HFFc6 (cell line): ENCODE results near the gene RRAGC. TPM values are rescaled to one million over a fixed set of nuclear protein-coding genes. Genes with fewer than 3 reads are reported as not detected.

Experiments used
- DNase-seq: peaks from one replicate; pipeline ENCODE4 v3.0.0-alpha.2; 2018
- H3K27ac Mint-ChIP-seq: 2 replicates; pipeline ENCODE4 v1.8.0; 2020; ENCODE audit warnings: mild to moderate bottlenecking, mixed read lengths
- H3K27me3 Mint-ChIP-seq: 2 replicates; pipeline ENCODE4 v1.8.0; 2021; ENCODE audit warnings: mild to moderate bottlenecking, moderate library complexity, mixed read lengths; ENCODE audit not compliant: insufficient read depth
- H3K36me3 Mint-ChIP-seq: 2 replicates; pipeline ENCODE4 v1.8.0; 2021; ENCODE audit warnings: low read depth, mixed read lengths
- H3K4me1 Mint-ChIP-seq: 2 replicates; pipeline ENCODE4 v1.8.0; 2020; ENCODE audit warnings: low read depth, mixed read lengths
- H3K4me3 Mint-ChIP-seq: 2 replicates; pipeline ENCODE4 v1.8.0; 2020; ENCODE audit warnings: mild to moderate bottlenecking, moderate library complexity, mixed read lengths
- H3K9me3 Mint-ChIP-seq: 2 replicates; pipeline ENCODE4 v1.8.0; 2020; ENCODE audit warnings: mild to moderate bottlenecking, mixed read lengths
- CTCF ChIP-seq: fragments of 200-600 bp; sonication (generic); IDR thresholded peaks from 2 replicates; pipeline ENCODE4 v1.5.0; 2021; ENCODE audit warnings: antibody characterized with exemption, mild to moderate bottlenecking
- total RNA-seq, 6 experiments: library from RNA; stranded (reverse); fragmentation: NEBNext Ultra II Directional; extraction: Animal tissue kit (Norgen Biotek cat#: 25700); gene quantifications; 2 replicates in 1 of 6; 3 replicates in 5 of 6; pipeline ENCODE4 v1.2.3, GENCODE V29; 2021

The RRAGC gene
- total RNA-seq, 6 experiments from 2014 or later, result 23.1 to 27.2 (median 26.2) TPM

- Mint-ChIP-seq H3K27ac (no peak overlapping the region), H3K9me3 (no peaks in the 10 kb centered on the region), H3K27me3 (peaks cover 37% of the 10 kb centered on the region), H3K4me3 (peak overlapping the region; percentile 75), H3K36me3 (no peaks in the 10 kb centered on the region), H3K4me1 (peaks cover 6% of the 10 kb centered on the region)
- TF ChIP-seq CTCF, result no peak
- DNase-seq, result no peak
Measured at GRCh38 chr1:38803647-38804046, 55.9 kb downstream of the RRAGC start.

DNA sequence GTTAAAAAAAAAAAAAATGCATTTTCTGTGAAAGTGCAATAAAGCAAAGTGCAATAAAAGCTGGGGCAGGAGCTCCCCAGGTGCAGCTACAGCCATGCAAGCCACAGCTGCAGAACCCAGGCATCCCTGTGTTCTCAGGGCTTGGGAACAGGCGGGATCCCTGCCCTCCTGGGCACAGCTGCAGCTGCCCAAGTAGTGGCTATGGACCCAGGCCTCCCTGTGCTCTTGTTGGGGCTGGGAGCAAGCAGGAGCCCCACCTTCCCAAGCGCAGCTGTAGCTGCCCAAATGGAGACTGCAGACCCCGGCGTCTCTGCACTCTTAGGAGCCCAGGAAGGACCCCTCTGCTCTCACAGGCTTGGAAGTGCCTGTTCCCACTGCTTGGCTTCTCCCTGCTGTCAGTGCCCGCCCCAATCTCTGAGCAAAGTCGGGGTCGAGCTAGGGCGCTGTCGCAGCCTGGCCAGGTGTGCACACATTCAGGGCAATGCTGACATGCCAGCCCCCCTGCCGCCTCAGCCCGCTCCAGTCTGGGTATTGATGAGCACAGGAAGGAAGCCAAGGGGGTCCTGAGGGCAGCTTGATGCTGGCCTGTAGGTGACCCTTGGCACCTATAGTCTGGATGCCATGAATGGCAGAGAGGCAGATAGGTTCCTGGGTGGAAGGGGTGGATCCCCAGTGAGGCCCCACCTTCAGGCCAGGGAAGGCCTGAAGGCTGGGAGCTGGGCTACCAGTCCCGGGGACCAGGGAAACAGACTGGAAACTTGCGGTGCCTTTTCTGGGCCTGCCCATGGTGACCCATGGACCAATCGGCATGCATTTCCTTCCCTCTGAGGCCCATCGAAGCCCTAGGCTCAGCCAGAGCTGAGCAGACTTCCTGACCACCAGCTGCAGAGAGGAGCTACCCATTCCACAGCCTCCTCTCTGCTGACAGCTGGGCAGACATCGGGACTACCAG is 58.6 kb downstream of the RRAGC start:
- H3K27ac Mint-ChIP-seq, result no peak overlapping the region
- no peak for DNase-seq
- H3K36me3 Mint-ChIP-seq, result no peaks in the 10 kb centered on the region
- H3K4me1 Mint-ChIP-seq, result peaks cover 6% of the 10 kb centered on the region
- H3K27me3 Mint-ChIP-seq, result peaks cover 33% of the 10 kb centered on the region
- no peak overlapping the region for H3K4me3 Mint-ChIP-seq
- no peak for TF ChIP-seq CTCF
- H3K9me3 Mint-ChIP-seq, result no peaks in the 10 kb centered on the region

DNA sequence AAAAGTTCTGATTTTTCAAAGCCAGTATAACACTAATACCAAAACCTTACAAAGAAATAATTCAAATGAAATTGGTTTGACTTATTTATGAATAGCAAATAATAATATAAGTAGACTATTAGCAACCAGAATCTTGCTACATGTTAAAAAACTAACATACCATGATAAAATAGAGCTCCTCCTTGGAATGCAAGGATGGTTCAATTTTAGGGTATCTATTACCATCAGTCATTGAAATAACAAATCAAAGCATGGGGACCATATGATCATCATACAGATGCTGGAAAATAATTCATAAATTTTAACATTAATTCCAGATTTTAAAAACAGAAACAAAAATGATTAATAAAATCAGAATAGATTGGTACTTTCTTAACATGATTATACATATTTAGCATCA is 66.3 kb downstream of the RRAGC start:
- H3K9me3 Mint-ChIP-seq, result no peaks in the 10 kb centered on the region
- H3K4me1 Mint-ChIP-seq, result no peaks in the 10 kb centered on the region
- H3K36me3 Mint-ChIP-seq, result no peaks in the 10 kb centered on the region
- no peak for DNase-seq
- H3K27me3 Mint-ChIP-seq, result peaks cover 17% of the 10 kb centered on the region
- no peak overlapping the region for H3K27ac Mint-ChIP-seq
- no peak overlapping the region for H3K4me3 Mint-ChIP-seq
- TF ChIP-seq CTCF, result no peak

DNA sequence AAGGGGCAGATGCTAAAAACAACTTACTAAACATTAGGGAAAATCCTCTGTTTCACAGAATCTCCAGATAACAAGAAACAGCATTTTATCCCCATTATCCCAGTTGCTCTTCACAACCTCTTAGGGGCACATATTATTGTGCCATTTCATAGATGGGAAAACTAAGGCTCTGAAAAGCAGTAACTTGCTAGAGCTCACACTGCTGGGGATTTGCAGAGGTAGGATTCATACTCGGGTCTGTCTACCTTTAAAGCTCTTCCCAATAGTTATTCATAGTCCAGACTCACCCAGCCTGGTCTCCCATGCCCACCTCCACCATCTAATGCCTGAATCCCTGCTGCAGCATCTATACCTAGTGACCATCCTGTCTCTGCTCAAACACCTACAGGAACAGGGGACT is 67.7 kb downstream of the RRAGC start:
- Mint-ChIP-seq H3K4me1 (no peaks in the 10 kb centered on the region), H3K27me3 (peaks cover 20% of the 10 kb centered on the region), H3K9me3 (no peaks in the 10 kb centered on the region), H3K27ac (no peak overlapping the region), H3K36me3 (no peaks in the 10 kb centered on the region), H3K4me3 (no peak overlapping the region)
- DNase-seq, result no peak
- no peak for TF ChIP-seq CTCF

DNA sequence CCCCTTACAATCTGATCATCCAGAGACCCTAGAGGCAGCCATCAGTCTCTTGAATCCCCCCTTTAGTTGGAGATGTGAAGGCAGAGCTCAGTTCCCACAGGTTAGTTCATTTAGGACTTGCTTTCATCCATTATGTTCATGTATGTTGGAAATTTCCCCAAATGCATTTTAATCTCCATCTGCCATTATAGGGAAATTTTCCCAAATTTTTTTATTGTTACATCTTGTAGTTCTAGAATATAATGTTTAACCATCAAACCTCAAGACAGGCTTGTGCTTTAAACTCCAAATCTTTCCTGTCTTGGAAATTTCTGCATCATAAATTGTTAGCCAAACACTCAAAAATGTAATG is 68.4 kb downstream of the RRAGC start:
- no peaks in the 10 kb centered on the region for H3K9me3 Mint-ChIP-seq
- H3K4me1 Mint-ChIP-seq, result 0 out of 2 replicates have a peak, but pooled peaks cover 4% of the 10 kb centered on the region
- no peak overlapping the region for H3K4me3 Mint-ChIP-seq
- H3K36me3 Mint-ChIP-seq, result no peaks in the 10 kb centered on the region
- no peak overlapping the region for H3K27ac Mint-ChIP-seq
- H3K27me3 Mint-ChIP-seq, result peaks cover 20% of the 10 kb centered on the region
- DNase-seq, result no peak
- TF ChIP-seq CTCF, result no peak
